ENCODE measurements around the gene ERVV-1.
"Not testable (repeated sequence)": the region's sequence is repeated elsewhere in the genome, so short reads cannot be mapped to it uniquely, and the experiment has no call there.

The ERVV-1 gene

DNA sequence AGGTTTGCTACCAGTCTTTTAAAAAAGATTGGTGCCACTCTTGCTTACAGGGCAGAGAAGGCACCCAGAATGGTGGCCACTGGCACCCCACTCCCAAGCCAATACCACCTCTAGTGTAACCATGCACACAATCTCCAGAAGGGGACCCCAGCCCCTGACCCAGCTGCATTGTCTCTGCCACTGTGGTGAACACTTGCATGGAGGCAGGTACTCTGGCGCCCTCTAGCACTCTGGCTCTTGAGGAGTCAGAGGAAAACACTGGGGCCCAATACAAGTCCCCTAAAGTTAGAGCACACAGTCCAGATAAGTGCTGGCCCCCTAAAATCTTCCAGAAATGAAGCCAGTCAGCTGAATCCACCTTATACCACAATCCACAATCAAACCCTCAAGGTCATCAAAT lies 6.0 kb downstream of the ERVV-1 start:
- no peak for DNase-seq (ENCODE audit: low read depth in 4 of 4, low spot score in 1 of 4)

DNA sequence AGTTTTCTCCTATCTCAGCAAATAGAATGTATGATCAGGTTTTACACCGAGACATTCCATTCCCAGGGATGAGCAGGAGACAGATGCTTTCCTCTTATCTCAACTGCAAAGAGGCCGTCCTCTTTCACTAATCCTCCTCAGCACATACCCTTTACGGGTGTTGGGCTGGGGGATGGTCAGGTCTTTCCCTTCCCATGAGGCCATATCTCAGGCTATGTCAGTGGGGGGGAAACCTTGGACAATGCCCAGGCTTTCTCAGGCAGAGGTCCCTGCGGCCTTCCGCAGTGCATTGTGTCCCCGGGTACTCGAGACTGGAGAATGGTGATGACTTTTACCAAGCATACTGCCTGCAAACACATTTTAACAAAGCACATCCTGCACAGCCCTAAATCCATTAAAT lies 14.6 kb downstream of the ERVV-1 start:
- not testable (repeated sequence) for DNase-seq (ENCODE audit: low read depth in 4 of 4, low spot score in 1 of 4)

DNA sequence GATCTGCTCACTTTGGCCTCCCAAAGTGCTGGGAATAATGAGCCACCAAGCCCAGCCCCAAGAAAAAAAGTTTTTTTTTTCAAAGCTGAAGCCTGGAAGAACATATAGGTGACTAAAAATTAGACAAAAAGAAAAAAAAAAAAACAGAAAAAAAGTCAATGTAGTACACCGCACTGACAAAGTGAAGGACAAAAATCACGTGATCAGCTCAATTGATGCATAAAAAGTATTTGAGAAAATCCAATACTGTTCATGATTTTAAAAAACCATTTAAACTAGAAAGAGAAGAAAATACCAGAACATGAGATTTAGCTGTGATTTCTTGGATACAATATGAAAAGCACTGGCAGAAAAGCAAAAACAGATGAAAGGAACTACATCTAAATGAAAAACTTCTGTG lies 20.3 kb downstream of the ERVV-1 start:
- no peak for DNase-seq (ENCODE audit: low read depth in 4 of 4, low spot score in 1 of 4)

GRCh38 chr19:53034948-53035675 lies 21.4 kb downstream of the ERVV-1 start:
- no peak for DNase-seq (ENCODE audit: low read depth in 4 of 4, low spot score in 1 of 4)

- DNase-seq (ENCODE audit: low read depth in 4 of 4, low spot score in 1 of 4): no peak
Observed at GRCh38 chr19:53037101-53038097, 23.7 kb downstream of the ERVV-1 start.

DNA sequence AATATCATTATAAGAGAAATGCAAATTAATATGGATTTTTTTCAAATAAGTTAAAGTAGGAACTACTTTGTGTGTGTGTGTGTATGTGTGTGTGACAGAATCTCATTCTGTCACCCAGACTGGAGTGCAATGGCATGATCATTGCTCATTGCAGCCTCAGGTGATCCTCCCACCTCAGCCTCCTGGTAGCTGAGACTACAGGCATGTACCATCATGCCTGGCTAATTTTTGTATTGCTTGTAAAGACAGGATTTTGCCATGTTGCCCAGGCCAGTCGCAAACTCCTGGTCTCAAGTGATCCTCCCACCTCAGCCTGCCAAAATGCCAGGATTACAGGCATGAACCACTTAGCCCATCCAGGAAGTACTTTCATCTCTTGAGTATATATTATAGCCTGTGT lies 27.6 kb downstream of the ERVV-1 start:
- no peak for DNase-seq (ENCODE audit: low read depth in 4 of 4, low spot score in 1 of 4)

DNA sequence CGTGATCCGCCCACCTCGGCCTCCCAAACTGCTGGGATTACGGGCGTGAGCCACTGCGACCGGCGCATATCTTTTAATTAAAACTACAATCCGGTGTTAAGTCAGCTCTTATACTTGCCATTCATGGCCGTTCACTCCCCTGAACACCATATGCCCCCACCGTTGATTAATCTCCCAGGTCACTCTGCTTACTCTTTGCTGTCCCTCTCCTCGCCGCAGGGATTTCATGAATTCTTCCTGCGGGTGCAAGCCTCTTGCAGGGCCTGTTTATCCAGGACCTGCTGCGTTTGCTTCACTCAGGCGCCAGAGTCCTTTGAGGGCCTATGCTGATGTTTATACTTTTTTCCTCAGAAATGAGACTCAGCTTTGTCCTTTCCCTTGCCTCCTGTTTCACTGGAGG lies 31.8 kb downstream of the ERVV-1 start:
- no peak for DNase-seq (ENCODE audit: low read depth in 4 of 4, low spot score in 1 of 4)

DNA sequence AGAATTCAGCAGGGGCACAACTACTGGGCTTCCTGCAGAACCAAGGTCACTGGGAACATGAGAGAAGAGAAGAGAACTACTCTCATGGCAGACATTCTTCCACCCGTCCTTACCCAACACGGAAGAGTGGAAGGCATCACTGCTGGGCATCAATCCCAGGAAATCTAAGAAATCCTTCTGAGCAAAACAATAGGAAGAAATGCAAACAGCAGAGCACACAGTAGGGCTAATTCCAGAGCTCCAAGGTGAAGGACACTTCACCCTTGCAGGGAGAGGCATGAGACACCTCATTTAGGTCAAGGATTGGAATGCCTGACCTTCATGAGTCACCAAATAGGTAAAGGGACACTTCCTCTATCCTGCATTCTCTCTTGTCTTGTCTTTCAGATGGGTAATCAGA lies 33.7 kb downstream of the ERVV-1 start:
- DNase-seq (ENCODE audit: low read depth in 4 of 4, low spot score in 1 of 4): no peak

GRCh38 chr19:53055117-53055516 lies 41.4 kb downstream of the ERVV-1 start:
- DNase-seq (ENCODE audit: low read depth in 4 of 4, low spot score in 1 of 4): no peak

GRCh38 chr19:53057904-53058580 lies 44.3 kb downstream of the ERVV-1 start:
- DNase-seq (ENCODE audit: low read depth in 4 of 4, low spot score in 1 of 4): no peak
